Measurements from ENCODE around the gene SORCS2. TPM values are rescaled to one million over a fixed set of nuclear protein-coding genes. Genes with fewer than 3 reads are reported as not detected.

SORCS2 gene
- total RNA-seq, 8 experiments from 2014 or later, result 1.8 to 14.0 (median 5.3) TPM

DNA sequence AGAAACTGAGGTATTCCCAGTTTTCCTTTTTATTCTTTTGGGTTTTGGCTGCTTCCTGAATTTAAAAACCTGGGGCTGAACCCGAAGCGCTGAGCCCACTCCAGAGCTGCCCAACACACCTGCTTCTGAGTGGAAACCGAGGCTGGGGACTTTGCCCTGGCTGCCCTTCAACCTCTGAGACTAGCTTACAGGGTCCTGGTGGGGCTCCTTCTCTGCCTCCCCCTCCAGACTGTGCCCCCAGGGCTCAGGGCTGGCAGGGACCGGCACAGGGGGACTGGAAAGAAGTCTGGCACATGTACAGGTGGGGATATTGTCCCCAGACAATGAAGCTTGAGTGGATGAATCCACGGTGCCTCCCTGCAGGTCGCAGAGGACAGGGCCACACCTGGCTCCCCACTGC, 482.8 kb downstream of the SORCS2 start:
- no peak for ATAC-seq (replicated peaks in 6 of 8)
- Histone ChIP-seq H3K4me1 (replicated peaks in 1 of 2) (peaks cover 18 to 32% of the 10 kb centered on the region in 2 donors), H3K27ac (no peak overlapping the region), H3K4me3 (no peak overlapping the region)
- in situ Hi-C loops (cut with MboI; ENCODE audit: low pct_unique_long_range_greater_than_20kb in 2 of 9, low sequenced_read_pairs in 9 of 9, unreplicated experiment in 9 of 9), result no loop called here
- 42 to 100% (median 100%) methylated on average over 1 to 2 of the region's 6 CpGs; no CpG with 5 or more reads in 3 of the 10 experiments for WGBS, 10 experiments

DNA sequence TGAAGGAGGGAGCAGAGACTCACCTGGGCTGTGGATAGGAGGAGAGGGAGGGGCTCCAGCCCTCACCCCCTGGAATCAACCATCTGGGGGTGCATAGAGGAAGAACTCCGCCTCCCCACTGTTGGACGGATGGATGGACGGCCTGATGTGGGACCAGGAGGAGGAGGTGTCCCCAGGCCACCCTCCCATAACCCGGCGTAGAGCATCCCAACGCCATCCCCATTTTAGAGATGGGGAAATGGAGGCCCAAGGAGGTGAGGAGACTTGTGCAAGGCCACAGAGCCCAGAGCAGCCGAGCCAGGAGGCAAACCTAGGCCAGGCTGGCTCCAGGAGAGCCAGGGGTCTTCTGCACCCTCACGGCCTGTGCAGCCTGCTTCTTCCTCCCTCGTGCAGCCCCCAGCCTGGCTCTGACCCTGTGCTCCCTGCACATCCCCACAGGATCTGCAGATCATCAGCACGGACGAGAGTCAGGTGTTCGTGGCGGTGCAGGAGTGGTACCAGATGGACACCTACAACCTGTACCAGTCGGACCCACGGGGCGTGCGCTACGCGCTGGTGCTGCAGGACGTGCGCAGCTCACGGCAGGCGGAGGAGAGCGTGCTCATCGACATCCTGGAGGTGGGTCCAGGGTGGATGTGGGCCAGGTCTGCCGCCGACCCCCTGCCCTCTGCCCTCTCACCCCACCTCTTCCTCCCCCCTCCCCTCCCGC, 483.4 kb downstream of the SORCS2 start:
- Histone ChIP-seq H3K4me3 (no peak overlapping the region), H3K27ac (no peak overlapping the region), H3K4me1 (replicated peaks in 1 of 2) (peaks cover 18 to 34% of the 10 kb centered on the region in 2 donors)
- in situ Hi-C loops (cut with MboI; ENCODE audit: low pct_unique_long_range_greater_than_20kb in 2 of 9, low sequenced_read_pairs in 9 of 9, unreplicated experiment in 9 of 9), result no loop called here
- no peak for ATAC-seq (replicated peaks in 6 of 8)
- WGBS, 10 experiments, result 20 to 100% (median 86%) methylated on average over 1 to 7 of the region's 28 CpGs; no CpG with 5 or more reads in 4 of the 10 experiments

DNA sequence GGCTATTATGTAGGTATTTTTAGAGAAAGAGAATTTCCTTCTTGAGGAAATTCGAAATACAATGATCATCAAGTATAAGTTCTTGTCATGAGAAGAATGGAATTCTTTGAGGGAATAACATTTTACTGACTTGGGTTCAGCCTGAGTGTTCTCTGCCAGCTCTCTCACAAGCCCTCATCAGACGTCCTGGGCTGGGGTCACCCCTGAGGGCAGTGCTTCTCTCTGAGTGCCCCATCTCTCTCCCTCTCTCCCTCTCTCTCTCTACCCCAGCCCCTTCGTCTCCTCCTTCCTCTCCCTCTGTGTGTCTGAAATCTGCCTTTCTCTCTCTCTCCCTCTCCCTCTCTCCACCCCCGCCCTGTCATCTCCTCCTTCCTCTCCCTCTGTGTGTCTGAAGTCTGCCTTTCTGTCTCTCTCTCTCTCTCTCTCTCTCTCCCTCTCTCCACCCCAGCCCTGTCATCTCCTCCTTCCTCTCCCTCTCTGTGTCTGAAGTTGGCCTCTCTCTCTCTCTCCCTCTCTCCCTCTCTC, 484.1 kb downstream of the SORCS2 start:
- in situ Hi-C loops (cut with MboI; ENCODE audit: low pct_unique_long_range_greater_than_20kb in 2 of 9, low sequenced_read_pairs in 9 of 9, unreplicated experiment in 9 of 9), result no loop called here
- ATAC-seq (replicated peaks in 6 of 8), result peak in 1 of 8 experiments; percentile 23
- Histone ChIP-seq H3K4me1 (replicated peaks in 1 of 2) (peaks cover 18 to 33% of the 10 kb centered on the region in 2 donors), H3K4me3 (no peak overlapping the region), H3K27ac (no peak overlapping the region)
- WGBS, 10 experiments, result 33 to 60% methylated on average over 1 of the region's 4 CpGs; no CpG with 5 or more reads in 8 of the 10 experiments

DNA sequence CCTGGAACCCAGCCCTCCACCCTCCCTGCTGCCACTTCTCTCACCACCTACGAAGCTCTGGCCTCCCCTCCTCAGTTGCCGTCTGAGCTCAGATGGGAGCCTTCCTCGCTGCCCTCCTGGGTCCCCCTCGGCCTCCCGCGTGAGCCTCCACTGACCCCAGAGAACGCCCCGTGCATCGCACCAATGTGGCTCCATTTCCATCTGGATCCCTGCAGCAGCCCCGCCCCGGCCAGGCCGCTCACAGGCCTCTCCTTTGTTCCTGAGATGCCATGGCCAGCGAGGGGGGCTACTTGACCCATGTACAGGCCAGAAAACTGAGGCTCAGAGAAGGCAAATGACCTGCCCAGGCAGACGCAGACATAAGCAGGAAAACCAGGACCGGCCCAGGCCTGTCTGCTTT, 484.7 kb downstream of the SORCS2 start:
- Histone ChIP-seq H3K27ac (no peak overlapping the region), H3K4me1 (replicated peaks in 1 of 2) (peaks cover 18 to 33% of the 10 kb centered on the region in 2 donors), H3K4me3 (no peak overlapping the region)
- ATAC-seq (replicated peaks in 6 of 8), result peak in 1 of 8 experiments; percentile 21
- in situ Hi-C loops (cut with MboI; ENCODE audit: low pct_unique_long_range_greater_than_20kb in 2 of 9, low sequenced_read_pairs in 9 of 9, unreplicated experiment in 9 of 9), result no loop called here
- WGBS, 10 experiments, result 40 to 100% (median 87%) methylated on average over 1 to 4 of the region's 15 CpGs; no CpG with 5 or more reads in 3 of the 10 experiments

DNA sequence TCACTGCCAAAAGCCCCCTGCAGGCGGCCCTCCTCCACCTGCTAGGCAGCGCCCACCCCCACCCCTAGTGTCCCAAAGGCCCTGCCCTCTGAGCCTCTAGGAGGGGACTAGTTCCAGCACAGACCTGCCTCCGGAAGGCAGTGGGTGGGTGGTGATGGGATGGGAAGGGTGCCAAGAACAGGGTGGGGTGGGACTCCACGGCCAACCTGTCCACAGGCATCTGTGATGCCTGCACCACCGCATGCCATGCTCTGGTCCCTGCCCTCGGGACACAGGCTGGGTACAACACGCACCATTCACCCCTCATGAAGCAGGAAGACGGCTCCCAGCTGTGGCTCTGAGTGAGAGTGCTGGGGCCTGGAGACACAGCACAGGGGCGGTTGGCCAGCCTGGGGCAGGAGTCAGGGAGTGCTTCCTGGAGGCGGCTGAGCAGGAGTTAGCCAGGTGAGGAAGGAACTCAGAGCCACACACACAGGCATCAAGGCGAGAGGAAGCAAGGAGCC, 485.5 kb downstream of the SORCS2 start:
- no peak for ATAC-seq (replicated peaks in 6 of 8)

DNA sequence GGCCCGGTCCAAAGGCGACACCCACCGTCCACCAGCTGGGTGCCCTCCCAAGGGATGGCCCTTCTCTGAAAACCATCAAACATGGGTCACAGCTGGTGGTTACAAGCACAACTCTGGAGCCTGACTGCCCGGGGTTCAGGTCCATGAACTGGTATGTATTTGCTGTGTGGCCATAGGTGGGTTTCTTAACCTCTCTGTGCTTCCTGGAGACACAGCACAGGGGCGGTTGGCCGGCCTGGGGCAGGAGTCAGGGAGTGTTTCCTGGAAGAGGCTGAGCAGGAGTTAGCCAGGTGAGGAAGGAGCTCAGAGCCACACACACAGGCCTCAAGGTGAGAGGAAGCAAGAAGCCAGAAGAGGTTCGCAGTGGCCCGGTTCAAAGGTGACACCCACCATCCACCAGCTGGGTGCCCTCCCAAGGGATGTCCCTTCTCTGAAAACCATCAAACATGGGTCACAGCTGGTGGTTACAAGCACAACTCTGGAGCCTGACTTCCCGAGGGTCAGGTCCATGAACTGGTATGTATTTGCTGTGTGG, 486.0 kb downstream of the SORCS2 start:
- Histone ChIP-seq H3K27ac (no peak overlapping the region), H3K4me1 (replicated peaks in 1 of 2) (peaks cover 18 to 33% of the 10 kb centered on the region in 2 donors), H3K4me3 (no peak overlapping the region)
- no peak for ATAC-seq (replicated peaks in 6 of 8)
- in situ Hi-C loops (cut with MboI; ENCODE audit: low pct_unique_long_range_greater_than_20kb in 2 of 9, low sequenced_read_pairs in 9 of 9, unreplicated experiment in 9 of 9), result no loop called here
- WGBS, 10 experiments, result 38 to 100% (median 86%) methylated on average over 1 to 7 of the region's 9 CpGs; no CpG with 5 or more reads in 6 of the 10 experiments

More for the DNA sequence above, 485.5 kb downstream of the SORCS2 start:
- H3K27ac ChIP-seq, result no peak overlapping the region
- in situ Hi-C loops (cut with MboI; ENCODE audit: low pct_unique_long_range_greater_than_20kb in 2 of 9, low sequenced_read_pairs in 9 of 9, unreplicated experiment in 9 of 9), result no loop called here
- H3K4me3 ChIP-seq, result no peak overlapping the region
- 80 to 93% (median 84%) methylated on average over 1 to 6 of the region's 11 CpGs; no CpG with 5 or more reads in 6 of the 10 experiments for whole genome bisulfite sequencing, 10 experiments
- peaks cover 18 to 33% of the 10 kb centered on the region in 2 donors for H3K4me1 ChIP-seq (replicated peaks in 1 of 2)

DNA sequence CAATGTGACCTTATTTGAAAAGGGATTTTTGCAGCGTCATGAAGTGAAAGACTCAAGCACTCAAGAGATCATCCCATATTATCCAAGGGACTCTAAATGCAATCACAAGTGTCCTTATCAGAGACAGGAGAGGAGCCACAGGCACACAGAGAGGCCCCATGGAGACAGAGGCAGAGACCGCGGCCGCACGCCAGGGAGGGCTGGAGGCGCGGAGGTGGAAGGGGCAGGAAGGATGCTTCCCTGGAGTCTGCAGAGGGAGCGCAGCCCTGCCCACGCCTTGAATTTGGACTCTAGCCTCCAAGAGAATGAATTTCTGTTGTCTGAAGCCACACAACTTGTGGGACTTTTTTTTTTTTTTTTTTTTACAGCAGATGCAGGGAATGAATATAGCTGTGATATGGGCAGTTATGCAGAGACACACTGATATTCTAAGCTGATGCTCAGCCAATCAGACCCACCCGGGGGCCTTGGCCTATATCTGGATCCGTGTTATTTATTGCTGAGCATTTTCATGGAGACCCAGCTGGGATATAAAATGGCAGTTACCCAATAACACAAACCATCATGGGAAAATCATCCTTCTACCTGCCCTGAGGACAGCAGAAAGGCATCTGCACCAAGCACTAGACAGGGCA, 487.2 kb downstream of the SORCS2 start:
- WGBS, 10 experiments, result 0 to 93% (median 75%) methylated on average over 1 to 10 of the region's 11 CpGs; no CpG with 5 or more reads in 2 of the 10 experiments
- in situ Hi-C loops (cut with MboI; ENCODE audit: low pct_unique_long_range_greater_than_20kb in 2 of 9, low sequenced_read_pairs in 9 of 9, unreplicated experiment in 9 of 9), result no loop called here
- Histone ChIP-seq H3K27ac (peak overlapping the region in 1 of 2 donors; percentile 74), H3K4me1 (replicated peaks in 1 of 2) (peaks cover 18 to 33% of the 10 kb centered on the region in 2 donors), H3K4me3 (no peak overlapping the region)
- peak in 5 of 8 experiments; percentile 71 to 86 (median 74) for ATAC-seq (replicated peaks in 6 of 8)

DNA sequence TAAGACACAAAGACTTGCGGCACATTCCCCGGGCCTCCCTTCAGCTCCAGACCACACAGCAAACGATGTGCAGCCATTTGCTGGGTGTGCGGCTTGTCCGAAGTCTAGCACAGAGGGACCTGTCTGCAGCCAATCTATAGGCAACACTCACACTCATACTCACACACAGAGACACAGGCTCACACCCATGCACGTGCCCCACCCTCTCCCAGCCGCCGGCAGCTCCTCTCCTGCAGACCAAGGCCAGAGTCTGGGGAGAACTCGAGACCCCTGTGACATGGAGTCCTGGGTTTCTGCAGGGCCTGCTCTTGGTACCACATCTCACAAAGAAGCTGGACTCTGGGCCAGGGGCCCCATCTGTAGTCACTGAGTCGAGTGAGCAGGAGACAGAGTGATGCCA, 487.8 kb downstream of the SORCS2 start:
- peaks cover 18 to 33% of the 10 kb centered on the region in 2 donors for H3K4me1 ChIP-seq (replicated peaks in 1 of 2)
- no peak overlapping the region for H3K4me3 ChIP-seq
- peak in 1 of 8 experiments; percentile 4 for ATAC-seq (replicated peaks in 6 of 8)
- 0 to 60% (median 41%) methylated on average over 1 to 3 of the region's 10 CpGs; no CpG with 5 or more reads in 7 of the 10 experiments for WGBS, 10 experiments
- H3K27ac ChIP-seq, result peak overlapping the region in 1 of 2 donors; percentile 74
- in situ Hi-C loops (cut with MboI; ENCODE audit: low pct_unique_long_range_greater_than_20kb in 2 of 9, low sequenced_read_pairs in 9 of 9, unreplicated experiment in 9 of 9), result no loop called here

DNA sequence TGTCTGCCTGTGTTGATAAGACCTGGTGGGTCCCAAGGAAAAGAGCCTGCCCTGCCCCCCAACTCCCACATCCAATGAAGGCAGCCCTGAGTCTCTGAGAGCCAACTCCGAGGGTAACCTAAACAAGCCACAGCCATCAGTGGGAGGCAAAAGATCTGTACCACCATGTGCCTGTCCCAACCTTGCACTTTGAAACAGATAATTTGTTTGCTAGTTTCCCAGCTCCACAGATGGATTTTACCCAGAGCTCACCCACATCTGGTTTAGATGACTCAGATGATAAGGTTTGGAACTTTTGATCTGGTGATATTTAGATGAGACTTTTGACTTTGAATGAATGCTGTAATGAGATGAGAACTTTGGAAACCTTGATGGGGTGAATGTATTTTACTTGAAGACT, 488.4 kb downstream of the SORCS2 start:
- Histone ChIP-seq H3K4me1 (replicated peaks in 1 of 2) (peaks cover 18 to 33% of the 10 kb centered on the region in 2 donors), H3K4me3 (no peak overlapping the region), H3K27ac (peak overlapping the region in 1 of 2 donors; percentile 74)
- in situ Hi-C loops (cut with MboI; ENCODE audit: low pct_unique_long_range_greater_than_20kb in 2 of 9, low sequenced_read_pairs in 9 of 9, unreplicated experiment in 9 of 9), result no loop called here
- ATAC-seq (replicated peaks in 6 of 8), result no peak
- WGBS, 10 experiments, result 33 to 100% (median 100%) methylated on average over 1 of the region's 1 CpG; no CpG with 5 or more reads in 7 of the 10 experiments

DNA sequence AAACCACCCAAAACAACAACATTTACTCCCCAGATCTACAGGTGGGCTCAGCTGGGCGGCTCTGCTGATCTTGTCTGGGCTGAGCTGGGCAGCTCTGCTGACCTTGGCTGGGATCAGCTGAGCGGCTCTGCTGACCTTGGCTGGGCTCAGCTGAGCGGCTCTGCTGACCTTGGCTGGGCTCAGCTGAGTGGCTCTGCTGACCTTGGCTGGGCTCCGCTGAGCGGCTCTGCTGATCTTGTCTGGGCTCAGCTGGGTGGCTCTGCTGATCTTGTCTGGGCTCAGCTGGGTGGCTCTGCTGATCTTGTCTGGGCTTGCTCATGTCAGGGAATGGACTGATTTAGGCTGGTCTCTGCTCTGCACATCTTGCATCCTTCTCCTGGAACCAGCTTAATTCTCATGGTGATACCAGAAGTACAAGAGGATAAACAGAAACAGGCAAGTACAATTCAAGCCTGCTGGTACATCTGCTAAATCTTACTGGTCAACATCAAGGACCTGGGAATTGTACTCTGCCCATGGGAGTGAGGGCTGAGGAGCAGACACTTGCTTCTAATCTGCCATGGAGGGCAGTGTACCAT, 490.9 kb downstream of the SORCS2 start:
- Histone ChIP-seq H3K4me1 (replicated peaks in 1 of 2) (peaks cover 10 to 21% of the 10 kb centered on the region in 2 donors), H3K27ac (no peak overlapping the region), H3K4me3 (no peak overlapping the region)
- in situ Hi-C loops (cut with MboI; ENCODE audit: low pct_unique_long_range_greater_than_20kb in 2 of 9, low sequenced_read_pairs in 9 of 9, unreplicated experiment in 9 of 9), result no loop called here
- no peak for ATAC-seq (replicated peaks in 6 of 8)
- WGBS, 10 experiments, result 20 to 77% (median 70%) methylated on average over 1 to 2 of the region's 5 CpGs; no CpG with 5 or more reads in 7 of the 10 experiments

DNA sequence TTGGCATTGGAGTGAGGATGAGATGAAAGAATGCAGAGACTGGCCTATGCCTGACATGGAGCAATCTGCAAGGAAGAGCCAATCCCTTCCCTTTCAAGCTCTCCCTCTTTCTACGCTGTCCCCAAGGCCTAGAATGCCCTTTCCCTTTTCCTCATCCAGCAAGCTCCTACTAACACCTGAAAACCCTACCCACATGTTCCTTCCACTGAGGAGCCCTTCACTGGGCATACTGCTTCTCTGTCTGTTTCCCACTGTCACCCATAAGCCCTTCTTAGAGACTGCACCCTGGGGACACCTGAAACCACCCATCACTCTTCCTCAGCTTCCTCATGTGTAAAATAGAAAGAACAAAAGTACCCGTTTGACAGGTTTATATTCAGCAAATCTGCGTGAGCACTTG, 492.0 kb downstream of the SORCS2 start:
- Histone ChIP-seq H3K4me3 (no peak overlapping the region), H3K4me1 (replicated peaks in 1 of 2) (peaks cover 9 to 15% of the 10 kb centered on the region in 2 donors), H3K27ac (no peak overlapping the region)
- no peak for ATAC-seq (replicated peaks in 6 of 8)
- 73 to 100% (median 81%) methylated on average over 1 to 3 of the region's 3 CpGs; no CpG with 5 or more reads in 1 of the 10 experiments for WGBS, 10 experiments
- in situ Hi-C loops (cut with MboI; ENCODE audit: low pct_unique_long_range_greater_than_20kb in 2 of 9, low sequenced_read_pairs in 9 of 9, unreplicated experiment in 9 of 9), result no loop called here

DNA sequence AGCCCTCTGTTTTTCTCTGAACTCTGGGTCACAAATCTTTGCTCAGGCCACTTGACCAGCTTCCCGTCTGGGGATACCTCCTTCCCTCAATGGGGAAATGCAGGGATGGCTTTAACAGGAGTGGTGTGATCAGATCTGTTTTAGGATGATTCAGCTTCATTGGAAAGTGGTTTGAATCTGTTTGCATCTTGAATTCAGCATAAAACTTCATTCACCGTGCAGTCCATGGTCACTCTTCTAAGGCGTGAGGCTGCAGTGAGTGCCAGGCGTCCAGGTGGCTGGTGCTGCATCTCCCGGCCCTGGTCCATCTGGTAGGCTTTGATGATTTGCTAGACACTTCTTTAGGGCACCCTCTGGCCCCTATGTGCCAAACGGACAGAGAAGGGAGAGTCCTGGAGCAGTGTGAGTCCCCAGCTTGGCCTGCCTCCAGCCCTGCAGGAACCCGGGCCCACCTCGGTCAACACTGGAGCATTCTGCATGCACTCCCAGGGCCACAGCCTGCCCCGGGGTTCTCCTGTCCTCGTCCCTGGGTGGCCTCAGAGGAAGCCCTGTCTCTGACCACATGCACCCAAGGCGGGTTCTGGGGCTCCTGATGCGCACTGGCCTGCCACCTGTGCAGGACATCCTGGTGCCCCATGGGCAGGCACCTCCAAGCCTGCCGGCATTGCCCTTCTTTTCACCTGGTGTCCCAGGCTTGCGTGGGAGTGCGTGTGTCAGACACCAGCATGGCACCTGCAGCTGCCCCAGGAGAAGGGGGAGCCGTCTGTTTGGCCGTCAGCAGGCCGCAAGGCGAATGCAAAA, 493.9 kb downstream of the SORCS2 start:
- no peak overlapping the region for H3K4me3 ChIP-seq
- WGBS, 10 experiments, result 10 to 93% (median 86%) methylated on average over 1 to 8 of the region's 19 CpGs; no CpG with 5 or more reads in 4 of the 10 experiments
- in situ Hi-C loops (cut with MboI; ENCODE audit: low pct_unique_long_range_greater_than_20kb in 2 of 9, low sequenced_read_pairs in 9 of 9, unreplicated experiment in 9 of 9), result no loop called here
- ATAC-seq (replicated peaks in 6 of 8), result peak in 2 of 8 experiments; percentile 27 to 84
- no peak overlapping the region for H3K27ac ChIP-seq
- no peaks in the 10 kb centered on the region for H3K4me1 ChIP-seq (replicated peaks in 1 of 2)

All from motor neuron (in vitro differentiated cells).